ENCODE results near the gene CARD14.

The CARD14 gene

DNA sequence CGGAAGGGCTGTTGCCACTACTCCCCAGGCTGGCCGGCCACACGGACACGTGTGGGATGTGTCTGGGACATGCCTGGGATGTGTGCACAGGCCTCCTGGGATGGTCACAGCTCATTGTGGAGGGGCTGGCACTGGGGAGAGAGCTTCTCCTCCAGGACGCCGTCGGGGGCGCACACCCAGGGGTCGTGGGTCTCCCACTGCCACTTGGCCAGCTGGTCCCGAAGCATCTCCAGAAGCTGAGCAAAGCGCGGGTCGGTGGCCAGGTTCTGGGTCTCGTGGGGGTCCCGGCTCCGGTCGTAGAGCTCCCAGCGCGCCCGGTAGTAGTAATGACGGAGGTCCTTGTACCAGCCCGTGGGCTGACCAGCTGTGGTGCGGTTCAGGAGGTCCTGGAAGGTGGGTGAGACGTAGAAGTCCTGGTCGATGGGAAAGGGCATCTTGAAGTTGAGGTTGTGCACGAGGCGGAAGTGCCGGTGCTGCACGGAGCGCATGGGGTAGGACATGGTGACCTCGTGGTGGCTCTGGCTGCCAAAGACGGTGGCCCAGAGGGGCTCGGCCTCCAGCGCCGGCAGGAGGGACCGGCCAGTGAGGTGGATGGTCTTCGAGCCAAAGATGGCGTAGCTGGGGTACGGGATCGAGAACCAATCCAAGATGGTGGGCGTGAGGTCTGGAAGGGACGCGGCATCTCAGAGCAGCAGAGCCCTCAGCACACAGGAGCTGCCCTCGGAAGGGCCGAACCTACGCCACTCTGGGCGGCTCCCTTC is 40.7 kb downstream of the CARD14 start:
- DNase-seq (ENCODE audit: low spot score) = no peak

DNA sequence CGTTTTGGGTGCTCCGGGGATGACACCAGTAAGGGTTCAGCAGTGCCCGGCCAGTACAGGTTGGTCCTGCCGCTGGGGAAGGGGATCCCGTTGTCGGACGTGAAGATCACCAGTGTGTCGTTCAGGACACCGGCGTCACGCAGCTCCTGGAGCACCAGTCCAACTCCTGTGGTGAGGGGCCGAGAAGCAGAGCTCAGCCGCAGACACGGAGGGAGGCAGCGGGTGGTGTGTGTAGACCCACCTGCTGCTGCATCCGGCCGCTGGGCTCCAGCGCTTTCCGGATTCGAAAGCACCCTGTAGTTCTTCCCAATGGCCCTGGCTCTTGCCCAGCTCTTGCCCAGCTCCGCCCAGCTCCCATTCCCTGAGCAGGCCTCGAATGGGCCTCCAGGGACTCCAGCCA is 42.3 kb downstream of the CARD14 start:
- no peak for DNase-seq (ENCODE audit: low spot score)

- DNase-seq (ENCODE audit: low spot score) = no peak
Observed at GRCh38 chr17:80212511-80212910, 42.7 kb downstream of the CARD14 start.

DNA sequence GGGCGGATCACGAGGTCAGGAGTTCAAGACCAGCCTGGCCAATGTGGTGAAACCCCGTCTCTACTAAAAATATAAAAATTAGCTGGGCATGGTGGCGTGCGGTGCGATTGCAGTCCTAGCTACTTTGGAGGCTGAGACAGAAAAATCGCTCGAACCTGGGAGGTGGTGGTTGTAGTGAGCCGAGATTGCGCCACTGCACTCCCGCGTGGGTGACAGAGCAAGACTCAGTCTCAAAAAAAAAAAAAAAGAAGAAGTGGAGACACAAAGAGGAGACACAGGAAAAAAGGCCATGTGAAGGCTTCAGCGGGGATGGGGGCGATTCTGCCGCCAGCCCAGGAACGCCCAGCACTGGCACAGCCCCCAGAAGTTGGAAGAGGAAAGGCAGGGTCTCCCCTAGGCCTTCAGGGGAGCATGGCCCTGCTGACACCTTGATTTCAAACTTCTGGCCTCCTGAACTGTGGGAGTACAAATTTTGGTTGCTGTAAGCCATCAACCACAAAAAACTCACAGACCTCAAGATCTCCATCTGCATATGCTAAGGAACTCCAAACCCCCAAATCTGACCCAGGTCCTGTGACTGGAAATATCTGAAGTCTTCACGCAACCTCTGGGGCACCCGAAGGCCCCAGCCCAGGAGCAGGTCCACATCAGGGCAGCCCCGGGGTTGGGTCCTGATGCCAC is 43.3 kb downstream of the CARD14 start:
- no peak for DNase-seq (ENCODE audit: low spot score)

DNA sequence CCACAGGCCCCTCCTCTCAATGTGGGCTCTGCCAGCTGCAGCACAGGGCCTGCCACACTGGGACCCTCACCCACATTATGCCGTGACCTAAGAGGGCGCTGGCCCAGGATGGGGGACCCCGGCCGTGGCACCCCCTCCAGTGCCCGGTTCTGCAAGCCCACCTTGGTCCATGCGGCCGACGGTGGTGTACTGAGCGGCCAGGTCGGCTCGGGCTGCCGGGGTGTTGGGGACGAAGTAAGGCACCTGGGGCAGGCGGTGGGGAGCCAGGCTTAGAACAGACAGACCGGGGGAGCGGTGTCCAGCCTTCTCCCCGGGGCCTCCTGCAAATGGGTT is 43.8 kb downstream of the CARD14 start:
- DNase-seq (ENCODE audit: low spot score) = no peak

DNA sequence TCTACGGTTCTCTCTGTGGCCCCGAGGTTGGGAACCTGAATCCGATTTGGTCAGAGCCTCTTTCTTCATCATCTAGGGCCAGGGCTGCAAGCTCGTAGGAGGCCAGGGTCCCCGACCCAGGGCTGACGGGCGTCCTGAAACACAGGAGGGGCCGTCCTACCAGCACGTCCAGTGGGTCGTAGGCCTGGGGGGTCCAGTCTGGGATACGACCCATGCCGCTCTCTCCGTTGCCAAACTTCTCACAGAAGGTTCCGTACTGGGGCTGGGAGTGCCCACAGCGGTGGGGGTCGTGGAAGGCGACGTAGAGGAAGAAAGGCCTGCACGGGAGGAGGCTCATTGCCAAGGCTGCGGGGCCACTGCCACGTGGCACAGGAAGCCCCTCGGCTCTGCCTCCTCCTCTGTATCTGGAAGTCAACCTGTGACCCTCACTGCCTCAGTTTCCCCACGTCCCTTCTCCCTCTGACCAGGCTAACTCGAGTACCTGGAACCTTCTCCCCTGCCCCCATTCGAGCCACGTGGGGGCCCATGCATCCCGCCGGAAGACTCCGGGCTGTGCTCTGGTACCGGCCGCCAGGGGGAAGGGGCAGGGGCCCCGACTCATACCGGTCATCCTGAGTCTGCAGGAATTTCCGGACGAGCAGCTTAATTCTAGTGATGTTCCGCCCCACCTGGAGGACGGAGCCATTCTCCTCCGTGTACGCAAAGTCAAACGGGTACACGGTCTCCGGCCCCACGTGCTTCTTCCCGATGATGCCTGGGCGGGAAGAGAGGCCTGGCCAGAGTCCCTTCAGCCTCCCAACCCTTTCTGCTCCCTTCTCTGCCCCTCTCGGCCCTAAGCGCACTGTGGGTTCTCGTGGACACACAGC is 44.4 kb downstream of the CARD14 start:
- DNase-seq (ENCODE audit: low spot score) = no peak

DNA sequence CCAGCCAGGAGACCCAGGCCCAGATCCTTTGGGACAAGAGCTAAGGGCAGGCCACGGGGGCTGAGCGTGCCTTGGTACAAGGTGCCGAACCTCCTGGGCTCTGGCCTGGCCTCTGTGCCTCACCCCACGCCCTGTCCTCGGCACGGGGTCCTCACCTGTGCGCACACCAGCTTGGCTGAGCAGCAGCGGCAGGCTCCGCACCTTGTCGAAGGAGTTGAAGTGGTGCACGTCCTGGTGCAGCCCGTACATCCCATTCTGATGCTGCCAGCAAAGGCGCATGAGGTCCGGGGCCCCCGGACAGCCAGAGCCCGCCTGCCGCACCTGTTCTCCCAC is 45.0 kb downstream of the CARD14 start:
- DNase-seq (ENCODE audit: low spot score) = no peak

GRCh38 chr17:80216473-80217456 is 46.9 kb downstream of the CARD14 start:
- no peak for DNase-seq (ENCODE audit: low spot score)

GRCh38 chr17:80217703-80218362 is 48.0 kb downstream of the CARD14 start:
- DNase-seq (ENCODE audit: low spot score) = no peak

- DNase-seq (ENCODE audit: low spot score) = no peak
Observed at GRCh38 chr17:80218391-80218790, 48.6 kb downstream of the CARD14 start.

GRCh38 chr17:80219013-80219762 is 49.4 kb downstream of the CARD14 start:
- DNase-seq (ENCODE audit: low spot score) = peak; percentile 56

- DNase-seq (ENCODE audit: low spot score) = no peak
Observed at GRCh38 chr17:80219763-80220053, 49.9 kb downstream of the CARD14 start.

GRCh38 chr17:80220054-80220735 is 50.4 kb downstream of the CARD14 start, which contains the start of the genes SGSH and SLC26A11:
TSS of gene SGSH (minus strand) at chr17:80220333. CDS start at chr17:80220313, 20 bp downstream.
TSS of gene SLC26A11 (plus strand) at chr17:80220427. CDS start at chr17:80221561, 1,134 bp downstream.
- DNase-seq (ENCODE audit: low spot score) = no peak

- no peak for DNase-seq (ENCODE audit: low spot score)
Observed at GRCh38 chr17:80220736-80221215, 50.9 kb downstream of the CARD14 start.

DNA sequence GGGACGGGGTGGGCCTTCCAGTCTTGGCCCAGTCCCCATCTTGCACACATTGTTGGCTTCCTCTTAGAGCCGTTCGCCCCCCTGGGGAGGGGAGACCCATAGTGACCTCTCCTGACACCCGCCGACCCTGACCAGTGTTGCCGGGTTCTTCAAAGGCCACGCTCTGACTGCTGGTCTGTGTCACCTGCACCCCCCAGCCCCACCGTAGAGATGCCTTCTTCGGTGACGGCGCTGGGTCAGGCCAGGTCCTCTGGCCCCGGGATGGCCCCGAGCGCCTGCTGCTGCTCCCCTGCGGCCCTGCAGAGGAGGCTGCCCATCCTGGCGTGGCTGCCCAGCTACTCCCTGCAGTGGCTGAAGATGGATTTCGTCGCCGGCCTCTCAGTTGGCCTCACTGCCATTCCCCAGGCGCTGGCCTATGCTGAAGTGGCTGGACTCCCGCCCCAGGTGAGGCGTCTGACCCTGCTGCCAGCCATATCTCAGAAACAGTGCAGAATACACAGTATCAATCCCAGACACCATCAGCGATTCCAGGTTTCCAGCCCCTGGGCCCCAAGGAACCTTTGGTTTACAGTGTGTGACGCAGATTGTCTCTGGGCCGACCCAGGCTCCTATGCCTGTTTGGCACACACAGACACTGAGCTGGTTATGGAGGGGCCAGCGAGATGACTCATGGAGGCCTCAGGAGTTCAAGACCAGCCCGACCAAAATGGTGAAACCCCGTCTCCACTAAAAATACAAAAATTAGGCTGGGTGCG is 51.7 kb downstream of the CARD14 start:
- DNase-seq (ENCODE audit: low spot score) = no peak

GRCh38 chr17:80222376-80223141 is 52.7 kb downstream of the CARD14 start:
- DNase-seq (ENCODE audit: low spot score) = no peak

GRCh38 chr17:80223142-80223815 is 53.4 kb downstream of the CARD14 start:
- DNase-seq (ENCODE audit: low spot score) = no peak
